GM12878 (cell line): ENCODE measurements around the gene STK33. TPM values are rescaled to one million over a fixed set of nuclear protein-coding genes. Genes with fewer than 3 reads are reported as not detected.

Experiments
- BHLHE40 ChIP-seq, 2 experiments: fragments of 450-650 bp in 1 of 2; IDR thresholded peaks; 2 replicates each; pipeline ENCODE4 v1.6.1; 2011 to 2017; ENCODE audit warnings: low read depth in 2 of 2, borderline replicate concordance in 1 of 2, improper control_type of control experiment in 1 of 2, low read length in 1 of 2, mild to moderate bottlenecking in 1 of 2
- CHD2 ChIP-seq: IDR thresholded peaks from 2 replicates; pipeline ENCODE4 v1.6.1; 2011; ENCODE audit warnings: low read depth, low read length, improper control_type of control experiment, borderline replicate concordance
- E2F8 ChIP-seq: fragments of 450-650 bp; IDR thresholded peaks from 2 replicates; pipeline ENCODE4 v1.6.1; 2018; ENCODE audit warnings: mild to moderate bottlenecking, low read depth, moderate library complexity; ENCODE audit not compliant: partially characterized antibody
- MTA3 ChIP-seq: IDR thresholded peaks from 2 replicates; pipeline ENCODE4 v1.6.1; 2012; ENCODE audit warnings: low read length, inconsistent platforms, borderline replicate concordance
- POLR2AphosphoS2 ChIP-seq: IDR thresholded peaks from 2 replicates; pipeline ENCODE4 v1.6.1; 2011; ENCODE audit warnings: low read depth, mild to moderate bottlenecking, low read length, improper control_type of control experiment, moderate library complexity
- RAD51 ChIP-seq: fragments of 450-650 bp; IDR thresholded peaks from 2 replicates; pipeline ENCODE4 v1.6.1; 2016; ENCODE audit warnings: moderate library complexity, mild to moderate bottlenecking, inconsistent platforms
- RELA ChIP-seq: fragments of 450-650 bp; IDR thresholded peaks from 2 replicates; pipeline ENCODE4 v1.8.0; 2014; ENCODE audit warnings: borderline replicate concordance; ENCODE audit not compliant: partially characterized antibody
- RFX5 ChIP-seq: IDR thresholded peaks from 2 replicates; pipeline ENCODE4 v1.6.1; 2011; ENCODE audit warnings: low read depth, low read length, improper control_type of control experiment
- polyA plus RNA-seq, 11 experiments: library from polyadenylated mRNA; depleted of rRNA in 4 of 11; unstranded in 6 of 11; stranded (reverse) in 5 of 11; fragments of >200 nt; fragmentation: Nextera tagmentation in 4 of 11; fragmentation: Illumina TruSeq in 1 of 11; extraction: Ambion mirVana in 4 of 11; extraction: Trizol in 1 of 11; gene quantifications; 1 replicate in 1 of 11; 2 replicates in 10 of 11; pipeline versions ENCODE4 v1.2.1 to v1.2.3, GENCODE V29; 2011 to 2016; ENCODE audit warnings: inconsistent platforms in 2 of 11, missing spikeins in 2 of 11, low read depth in 1 of 11
- total RNA-seq, 4 experiments: library from RNA; depleted of rRNA in 3 of 4; stranded (reverse); fragments of >200 nt in 3 of 4; fragmentation: Illumina TruSeq in 1 of 4; extraction: Trizol in 1 of 4; gene quantifications; 2 replicates each; pipeline versions ENCODE4 v1.2.1 to v1.2.3, GENCODE V29; 2013 to 2021
- TF ChIP-seq, protein P1 (sequence below): fragments of 150-350 bp; IDR thresholded peaks from 2 replicates; pipeline ENCODE4 v1.6.1; 2014; ENCODE audit warnings: mild to moderate bottlenecking, low read depth, low read length

Gene STK33
- total and polyA plus RNA-seq, 10 of the 15 experiments (the other 5 are each of a cell fraction or from before 2014, with no cell fraction given) = 5.2 to 27.3 (median 18.3) TPM

GRCh38 chr11:8429483-8429882 is 164.5 kb downstream of the STK33 start (continued):
- no peak for TF ChIP-seq BHLHE40 (IDR thresholded peaks at IDR 0.05; ENCODE audit: borderline replicate concordance in 1 of 2, low read depth in 2 of 2, low read length in 1 of 2)
- no peak for TF ChIP-seq CHD2
- no peak for TF ChIP-seq RELA
- TF ChIP-seq RFX5 = no peak
- TF ChIP-seq E2F8 = no peak
- TF ChIP-seq POLR2AphosphoS2 = no peak
- no peak for TF ChIP-seq MTA3
- TF ChIP-seq RAD51 = no peak
- TF ChIP-seq, protein P1, sequence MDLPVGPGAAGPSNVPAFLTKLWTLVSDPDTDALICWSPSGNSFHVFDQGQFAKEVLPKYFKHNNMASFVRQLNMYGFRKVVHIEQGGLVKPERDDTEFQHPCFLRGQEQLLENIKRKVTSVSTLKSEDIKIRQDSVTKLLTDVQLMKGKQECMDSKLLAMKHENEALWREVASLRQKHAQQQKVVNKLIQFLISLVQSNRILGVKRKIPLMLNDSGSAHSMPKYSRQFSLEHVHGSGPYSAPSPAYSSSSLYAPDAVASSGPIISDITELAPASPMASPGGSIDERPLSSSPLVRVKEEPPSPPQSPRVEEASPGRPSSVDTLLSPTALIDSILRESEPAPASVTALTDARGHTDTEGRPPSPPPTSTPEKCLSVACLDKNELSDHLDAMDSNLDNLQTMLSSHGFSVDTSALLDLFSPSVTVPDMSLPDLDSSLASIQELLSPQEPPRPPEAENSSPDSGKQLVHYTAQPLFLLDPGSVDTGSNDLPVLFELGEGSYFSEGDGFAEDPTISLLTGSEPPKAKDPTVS = no peak
